GM10266 (cell line): ENCODE results near the gene NARS2.

Experiments
- DNase-seq: peaks from one replicate; pipeline ENCODE4 v3.0.0; 2012; ENCODE audit errors: extremely low spot score
- CTCF ChIP-seq: IDR thresholded peaks from 2 replicates; pipeline ENCODE4 v1.5.1; 2012; ENCODE audit warnings: mild to moderate bottlenecking, low read depth; ENCODE audit not compliant: control insufficient read depth, insufficient read depth; ENCODE audit errors: missing control alignments

The NARS2 gene

GRCh38 chr11:78408619-78409018 is 166.0 kb downstream of the NARS2 start:
- no peak for DNase-seq
- no peak for TF ChIP-seq CTCF

GRCh38 chr11:78406568-78407196 is 168.0 kb downstream of the NARS2 start:
- DNase-seq: no peak
- TF ChIP-seq CTCF: no peak

- no peak for DNase-seq
- TF ChIP-seq CTCF: no peak
Measured at GRCh38 chr11:78405805-78406204, 168.9 kb downstream of the NARS2 start.

- no peak for DNase-seq
Measured at GRCh38 chr11:78403781-78404180, 170.9 kb downstream of the NARS2 start.

GRCh38 chr11:78402847-78403246 is 171.8 kb downstream of the NARS2 start:
- no peak for TF ChIP-seq CTCF
- no peak for DNase-seq

More at GRCh38 chr11:78403781-78404180, 170.9 kb downstream of the NARS2 start:
- no peak for TF ChIP-seq CTCF

- DNase-seq: no peak
- no peak for TF ChIP-seq CTCF
Measured at GRCh38 chr11:78400702-78401101, 174.0 kb downstream of the NARS2 start.

GRCh38 chr11:78400116-78400515 is 174.5 kb downstream of the NARS2 start:
- no peak for TF ChIP-seq CTCF
- no peak for DNase-seq
